ENCODE measurements around the gene FAM50B. TPM values are rescaled to one million over a fixed set of nuclear protein-coding genes. Genes with fewer than 3 reads are reported as not detected.

Gene FAM50B
- total RNA-seq, 6 experiments from 2014 or later = 3.6 to 11.1 (median 8.5) TPM

- Histone ChIP-seq H3K36me3 (no peaks in the 10 kb centered on the region), H3K4me1 (peaks cover 0 to 37% (median 11%) of the 10 kb centered on the region in 4 donors), H3K27ac (no peak overlapping the region), H3K27me3 (no peaks in the 10 kb centered on the region), H3K9me3 (no peaks in the 10 kb centered on the region), H3K4me3 (no peak overlapping the region)
- intact Hi-C loops (cut with DNase I) = no loop called here
- DNase-seq (no peak), ATAC-seq (no peak)
- 70% methylated on average over 4 of the region's 6 CpGs for WGBS (ENCODE audit: insufficient coverage, low coverage, low lambda C conversion rate, missing lambda C conversion rate)
- TF ChIP-seq POLR2A (IDR thresholded peaks at IDR 0.05) = no peak
- TF ChIP-seq, protein P1, sequence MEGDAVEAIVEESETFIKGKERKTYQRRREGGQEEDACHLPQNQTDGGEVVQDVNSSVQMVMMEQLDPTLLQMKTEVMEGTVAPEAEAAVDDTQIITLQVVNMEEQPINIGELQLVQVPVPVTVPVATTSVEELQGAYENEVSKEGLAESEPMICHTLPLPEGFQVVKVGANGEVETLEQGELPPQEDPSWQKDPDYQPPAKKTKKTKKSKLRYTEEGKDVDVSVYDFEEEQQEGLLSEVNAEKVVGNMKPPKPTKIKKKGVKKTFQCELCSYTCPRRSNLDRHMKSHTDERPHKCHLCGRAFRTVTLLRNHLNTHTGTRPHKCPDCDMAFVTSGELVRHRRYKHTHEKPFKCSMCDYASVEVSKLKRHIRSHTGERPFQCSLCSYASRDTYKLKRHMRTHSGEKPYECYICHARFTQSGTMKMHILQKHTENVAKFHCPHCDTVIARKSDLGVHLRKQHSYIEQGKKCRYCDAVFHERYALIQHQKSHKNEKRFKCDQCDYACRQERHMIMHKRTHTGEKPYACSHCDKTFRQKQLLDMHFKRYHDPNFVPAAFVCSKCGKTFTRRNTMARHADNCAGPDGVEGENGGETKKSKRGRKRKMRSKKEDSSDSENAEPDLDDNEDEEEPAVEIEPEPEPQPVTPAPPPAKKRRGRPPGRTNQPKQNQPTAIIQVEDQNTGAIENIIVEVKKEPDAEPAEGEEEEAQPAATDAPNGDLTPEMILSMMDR (IDR thresholded peaks at IDR 0.05) = no peak
Measured at GRCh38 chr6:3878048-3878666, 29.0 kb downstream of the FAM50B start.

DNA sequence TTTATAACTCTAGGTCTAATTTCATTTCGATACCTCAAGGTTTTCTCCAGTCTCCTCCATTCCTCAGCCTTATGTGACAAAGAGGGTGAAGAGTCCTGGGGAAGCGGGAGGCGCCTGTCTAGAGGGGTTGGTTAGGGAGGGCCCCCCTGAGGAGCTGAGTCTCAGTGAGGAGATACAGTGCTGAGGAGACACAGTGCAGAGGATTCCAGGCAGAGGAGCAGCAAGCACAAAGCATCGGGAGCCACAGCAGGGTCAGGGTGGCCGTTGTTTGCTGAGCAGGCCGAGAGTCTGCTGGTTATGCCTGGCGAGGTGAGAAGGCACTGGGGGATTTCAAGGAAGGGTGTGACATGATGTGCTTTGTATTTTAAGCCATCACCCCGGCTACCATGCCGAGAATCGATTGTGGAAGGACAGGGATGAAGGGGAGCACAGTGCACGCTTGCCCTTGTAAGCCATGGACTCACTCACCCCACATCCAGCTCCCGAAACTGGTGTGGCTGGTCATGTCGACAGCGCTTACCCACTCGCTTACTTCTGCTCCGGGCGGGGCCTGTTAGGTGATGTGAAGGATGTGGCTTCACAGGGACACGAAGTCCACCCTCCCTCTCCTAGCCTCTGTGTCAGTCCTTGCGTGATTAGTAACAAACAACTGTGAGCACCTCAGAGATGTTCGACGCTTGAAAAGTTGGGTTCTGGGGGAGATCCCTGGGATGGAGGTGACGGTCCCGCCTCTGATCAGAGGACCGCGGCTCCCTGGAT is 30.2 kb downstream of the FAM50B start:
- TF ChIP-seq POLR2A (IDR thresholded peaks at IDR 0.05) = no peak
- TF ChIP-seq, protein P1 (IDR thresholded peaks at IDR 0.05) = no peak
- Histone ChIP-seq H3K4me1 (peaks cover 0 to 35% (median 13%) of the 10 kb centered on the region in 4 donors), H3K9me3 (no peaks in the 10 kb centered on the region), H3K4me3 (no peak overlapping the region), H3K36me3 (no peaks in the 10 kb centered on the region), H3K27me3 (no peaks in the 10 kb centered on the region), H3K27ac (no peak overlapping the region)
- 96% methylated on average over 11 of the region's 25 CpGs for WGBS (ENCODE audit: insufficient coverage, low coverage, low lambda C conversion rate, missing lambda C conversion rate)
- ATAC-seq = no peak
- intact Hi-C loops (cut with DNase I) = no loop called here
- DNase-seq = no peak

DNA sequence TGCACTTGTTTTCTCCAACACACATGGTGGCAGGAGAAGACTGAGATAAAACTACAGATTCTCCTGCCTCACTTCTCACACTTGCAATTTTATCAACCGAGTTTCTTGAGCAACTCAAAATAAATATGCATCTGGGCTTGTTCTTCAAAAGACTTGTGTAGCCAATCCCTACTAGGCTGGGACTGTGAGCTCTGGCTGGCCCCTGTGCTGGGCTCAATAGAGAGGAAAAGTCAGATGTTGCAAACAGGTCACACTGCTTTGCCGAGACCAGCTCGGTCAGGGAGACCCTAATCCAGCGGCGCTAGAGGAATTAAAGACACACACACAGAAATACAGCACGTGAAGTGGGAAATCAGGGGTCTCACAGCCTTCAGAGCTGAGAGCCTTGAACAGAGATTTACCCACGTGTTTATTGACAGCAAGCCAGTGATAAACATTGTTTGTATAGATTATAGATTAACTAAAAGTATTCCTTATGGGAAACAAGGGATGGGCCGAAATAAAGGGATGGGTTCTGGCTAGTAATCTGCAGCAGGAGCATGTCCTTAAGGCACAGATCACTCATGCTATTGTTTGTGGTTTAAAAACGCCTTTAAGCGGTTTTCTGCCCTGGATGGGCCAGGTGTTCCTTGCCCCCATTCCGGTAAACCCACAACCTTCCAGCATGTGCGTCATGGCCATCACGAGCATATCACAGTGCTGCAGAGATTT is 32.7 kb downstream of the FAM50B start:
- peaks cover 0 to 53% (median 21%) of the 10 kb centered on the region in 4 donors for H3K4me1 ChIP-seq
- H3K4me3 ChIP-seq = no peak overlapping the region
- peak in 2 of 3 donors; percentile 68 to 70 for DNase-seq
- no peaks in the 10 kb centered on the region for H3K9me3 ChIP-seq
- no peaks in the 10 kb centered on the region for H3K27me3 ChIP-seq
- peak overlapping the region in 2 of 3 donors; percentile 26 to 48 for H3K27ac ChIP-seq
- intact Hi-C loops (cut with DNase I) = no loop called here
- no peak for TF ChIP-seq POLR2A (IDR thresholded peaks at IDR 0.05)
- TF ChIP-seq, protein P1 (IDR thresholded peaks at IDR 0.05) = no peak
- no peaks in the 10 kb centered on the region for H3K36me3 ChIP-seq
- 45% methylated on average over 12 of the region's 13 CpGs for WGBS (ENCODE audit: insufficient coverage, low coverage, low lambda C conversion rate, missing lambda C conversion rate)
- peak; percentile 32 to 75 (median 70) for ATAC-seq

- intact Hi-C loops (cut with DNase I) = no loop called here
- DNase-seq (no peak), ATAC-seq (no peak)
- WGBS (ENCODE audit: insufficient coverage, low coverage, low lambda C conversion rate, missing lambda C conversion rate) = 89% methylated on average over 3 of the region's 3 CpGs
- Histone ChIP-seq H3K27me3 (no peaks in the 10 kb centered on the region), H3K36me3 (no peaks in the 10 kb centered on the region), H3K27ac (peak overlapping the region in 1 of 3 donors; percentile 48), H3K4me3 (no peak overlapping the region), H3K9me3 (no peaks in the 10 kb centered on the region), H3K4me1 (peaks cover 0 to 56% (median 24%) of the 10 kb centered on the region in 4 donors)
- TF ChIP-seq, protein P1 (IDR thresholded peaks at IDR 0.05) = no peak
- TF ChIP-seq POLR2A (IDR thresholded peaks at IDR 0.05) = no peak
Measured at GRCh38 chr6:3882431-3882830, 33.3 kb downstream of the FAM50B start.

Measured in right lobe of liver (tissue), 6 donors.